ENCODE data around the gene IYD. TPM values are rescaled to one million over a fixed set of nuclear protein-coding genes. Genes with fewer than 3 reads are reported as not detected.
A peak's percentile ranks its signal among the peaks of the same experiment; 100 is the strongest.

IYD gene
- total and polyA plus RNA-seq, 9 of the 15 experiments (the other 6 are each of a cell fraction or from before 2014, with no cell fraction given), result not detected

DNA sequence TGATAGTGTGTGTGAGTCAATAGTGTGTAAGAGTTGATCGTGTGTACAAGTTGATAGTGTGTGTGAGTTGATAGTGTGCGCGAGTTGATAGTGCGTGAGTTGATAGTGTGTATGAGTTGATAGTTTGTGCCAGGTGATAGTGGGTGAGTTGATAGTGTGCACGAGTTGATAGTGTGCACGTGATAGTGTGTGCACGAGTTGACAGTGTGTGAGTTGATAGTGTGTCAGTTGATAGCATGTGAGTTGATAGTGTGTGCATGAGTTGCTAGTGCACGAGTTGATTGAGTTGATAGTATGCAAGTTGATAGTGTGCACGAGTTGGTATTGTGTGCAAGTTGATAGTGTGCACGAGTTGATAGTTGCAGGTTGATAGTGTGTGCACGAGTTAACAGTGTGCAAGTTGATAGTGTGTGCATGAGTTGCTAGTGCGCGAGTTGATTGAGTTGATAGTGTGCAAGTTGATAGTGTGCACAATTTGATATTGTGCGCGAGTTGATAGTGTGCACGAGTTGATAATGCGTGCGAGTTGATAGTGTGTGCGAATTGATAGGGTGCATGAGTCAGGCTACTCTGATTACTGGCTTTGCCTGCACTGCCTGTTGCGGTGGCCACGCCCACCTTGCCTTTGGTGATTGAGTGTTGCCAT, 35.8 kb upstream of the IYD start (continued):
- TF ChIP-seq, protein P1, sequence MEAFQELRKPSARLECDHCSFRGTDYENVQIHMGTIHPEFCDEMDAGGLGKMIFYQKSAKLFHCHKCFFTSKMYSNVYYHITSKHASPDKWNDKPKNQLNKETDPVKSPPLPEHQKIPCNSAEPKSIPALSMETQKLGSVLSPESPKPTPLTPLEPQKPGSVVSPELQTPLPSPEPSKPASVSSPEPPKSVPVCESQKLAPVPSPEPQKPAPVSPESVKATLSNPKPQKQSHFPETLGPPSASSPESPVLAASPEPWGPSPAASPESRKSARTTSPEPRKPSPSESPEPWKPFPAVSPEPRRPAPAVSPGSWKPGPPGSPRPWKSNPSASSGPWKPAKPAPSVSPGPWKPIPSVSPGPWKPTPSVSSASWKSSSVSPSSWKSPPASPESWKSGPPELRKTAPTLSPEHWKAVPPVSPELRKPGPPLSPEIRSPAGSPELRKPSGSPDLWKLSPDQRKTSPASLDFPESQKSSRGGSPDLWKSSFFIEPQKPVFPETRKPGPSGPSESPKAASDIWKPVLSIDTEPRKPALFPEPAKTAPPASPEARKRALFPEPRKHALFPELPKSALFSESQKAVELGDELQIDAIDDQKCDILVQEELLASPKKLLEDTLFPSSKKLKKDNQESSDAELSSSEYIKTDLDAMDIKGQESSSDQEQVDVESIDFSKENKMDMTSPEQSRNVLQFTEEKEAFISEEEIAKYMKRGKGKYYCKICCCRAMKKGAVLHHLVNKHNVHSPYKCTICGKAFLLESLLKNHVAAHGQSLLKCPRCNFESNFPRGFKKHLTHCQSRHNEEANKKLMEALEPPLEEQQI (IDR thresholded peaks at IDR 0.05), result no peak
- TF ChIP-seq, protein P2, sequence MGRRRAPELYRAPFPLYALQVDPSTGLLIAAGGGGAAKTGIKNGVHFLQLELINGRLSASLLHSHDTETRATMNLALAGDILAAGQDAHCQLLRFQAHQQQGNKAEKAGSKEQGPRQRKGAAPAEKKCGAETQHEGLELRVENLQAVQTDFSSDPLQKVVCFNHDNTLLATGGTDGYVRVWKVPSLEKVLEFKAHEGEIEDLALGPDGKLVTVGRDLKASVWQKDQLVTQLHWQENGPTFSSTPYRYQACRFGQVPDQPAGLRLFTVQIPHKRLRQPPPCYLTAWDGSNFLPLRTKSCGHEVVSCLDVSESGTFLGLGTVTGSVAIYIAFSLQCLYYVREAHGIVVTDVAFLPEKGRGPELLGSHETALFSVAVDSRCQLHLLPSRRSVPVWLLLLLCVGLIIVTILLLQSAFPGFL (CRISPR knock-in tag; IDR thresholded peaks at IDR 0.05), result no peak
- no peak for TF ChIP-seq ZNF551 (CRISPR knock-in tag; IDR thresholded peaks at IDR 0.05)

DNA sequence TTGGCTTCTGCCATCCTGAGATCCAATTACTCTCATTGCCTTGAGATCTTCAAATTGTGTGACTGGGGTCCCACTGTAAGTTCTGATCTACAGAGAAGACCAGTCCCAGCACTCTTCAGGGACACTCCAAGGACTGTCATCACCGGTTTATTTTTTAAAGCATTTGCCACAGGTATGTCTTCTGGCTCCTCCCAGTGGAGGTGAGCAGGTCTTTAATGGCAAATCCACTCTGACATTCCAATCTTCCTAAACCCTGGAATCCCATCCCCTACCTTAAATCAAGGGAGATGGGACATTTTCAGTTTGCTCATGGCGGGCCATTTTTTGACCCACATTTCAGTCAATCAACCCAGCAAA, 35.2 kb upstream of the IYD start:
- Histone ChIP-seq H3K9me1 (ENCODE audit: control insufficient read depth, insufficient read depth, low read length) (no peaks in the 10 kb centered on the region), H3K9ac (ENCODE audit: insufficient read depth in 1 of 2, low read depth in 2 of 2, low read length in 2 of 2) (no peak overlapping the region)
- peak; percentile 16; the same call in 1 of the 3 replicates for ATAC-seq
- TF ChIP-seq ZEB2 (IDR thresholded peaks at IDR 0.05) (0 out of 2 replicates have a peak, but pooled peaks have one; percentile 10), RAD21 (CRISPR knock-in tag; conservative IDR thresholded peaks at IDR 0.05 in 1 of 2, IDR thresholded peaks at IDR 0.05 in 1 of 2) (peak in 1 of 2 experiments; percentile 67; a peak in 2 of 4 replicates), SMC3 (conservative IDR thresholded peaks at IDR 0.05; ENCODE audit: insufficient read depth, low read depth, low read length) (0 out of 2 replicates have a peak, but pooled peaks have one; percentile 13), MAZ (CRISPR knock-in tag; conservative IDR thresholded peaks at IDR 0.05 in 1 of 2, IDR thresholded peaks at IDR 0.05 in 1 of 2) (peak in 1 of 2 experiments; percentile 31; a peak in 1 of 4 replicates), MYNN (IDR thresholded peaks at IDR 0.05) (0 out of 2 replicates have a peak, but pooled peaks have one; percentile 6), MYNN (CRISPR knock-in tag; IDR thresholded peaks at IDR 0.05) (no peak)

More for the DNA sequence above, 35.2 kb upstream of the IYD start:
- Histone ChIP-seq H3K36me3 (ENCODE audit: control insufficient read depth, insufficient read depth, low read length) (no peaks in the 10 kb centered on the region), H3K79me2 (ENCODE audit: control insufficient read depth, insufficient read depth, low read length) (no peaks in the 10 kb centered on the region), H3K9me3 (replicated peaks; ENCODE audit: control insufficient read depth, insufficient read depth, low read depth, low read length) (no peaks in the 10 kb centered on the region), H3K4me2 (ENCODE audit: insufficient read depth, low read length) (no peak overlapping the region), H3K27ac (ENCODE audit: extremely low read depth, low read depth, low read length) (no peak overlapping the region), H3K27me3 (ENCODE audit: control insufficient read depth in 2 of 2, insufficient read depth in 2 of 2, low read length in 2 of 2) (no peaks in the 10 kb centered on the region), H4K20me1 (replicated peaks; ENCODE audit: control insufficient read depth, insufficient read depth, low read length) (no peaks in the 10 kb centered on the region), H2AFZ (ENCODE audit: low read depth, low read length) (no peak overlapping the region), H3K4me1 (replicated peaks in 1 of 2; ENCODE audit: control insufficient read depth in 2 of 2, insufficient read depth in 2 of 2, low read length in 2 of 2) (peaks cover 8 to 13% of the 10 kb centered on the region in 2 experiments; a peak in 3 of 5 replicates), H3K4me3 (no peak overlapping the region)
- WGBS (ENCODE audit: insufficient coverage, low coverage, missing lambda C conversion rate), result 69% methylated on average over 2 of the region's 2 CpGs
- intact Hi-C loops (cut with micrococcal nuclease) (no loop called here), in situ Hi-C loops (cut with MboI) (no loop called here)
- DNase-seq (ENCODE audit: extremely low read depth in 1 of 4, low spot score in 3 of 4), result no peak
- no peak for FAIRE-seq
- BruUV-seq (replicated peaks), result no TSS peak
- ChIA-PET CTCF (ENCODE audit: low intra/inter-chr PET ratio) (interaction anchor here (3.5 to 3.9 kb wide), 2 partner anchors 253 to 263 kb away, joined by 25 to 47 read pairs; partner anchors contain the start of gene ULBP3), POLR2A (no interaction called here)

All from K562 (cell line).